HG02623 (cell line): ENCODE data around the gene UCK2.

ENCODE experiments used
- ATAC-seq: cut with Tn5 transposase; IDR thresholded peaks from one replicate; pipeline ENCODE4 v1.9.1; 2021; ENCODE audit warnings: moderate library complexity; ENCODE audit not compliant: unreplicated experiment

Gene UCK2

DNA sequence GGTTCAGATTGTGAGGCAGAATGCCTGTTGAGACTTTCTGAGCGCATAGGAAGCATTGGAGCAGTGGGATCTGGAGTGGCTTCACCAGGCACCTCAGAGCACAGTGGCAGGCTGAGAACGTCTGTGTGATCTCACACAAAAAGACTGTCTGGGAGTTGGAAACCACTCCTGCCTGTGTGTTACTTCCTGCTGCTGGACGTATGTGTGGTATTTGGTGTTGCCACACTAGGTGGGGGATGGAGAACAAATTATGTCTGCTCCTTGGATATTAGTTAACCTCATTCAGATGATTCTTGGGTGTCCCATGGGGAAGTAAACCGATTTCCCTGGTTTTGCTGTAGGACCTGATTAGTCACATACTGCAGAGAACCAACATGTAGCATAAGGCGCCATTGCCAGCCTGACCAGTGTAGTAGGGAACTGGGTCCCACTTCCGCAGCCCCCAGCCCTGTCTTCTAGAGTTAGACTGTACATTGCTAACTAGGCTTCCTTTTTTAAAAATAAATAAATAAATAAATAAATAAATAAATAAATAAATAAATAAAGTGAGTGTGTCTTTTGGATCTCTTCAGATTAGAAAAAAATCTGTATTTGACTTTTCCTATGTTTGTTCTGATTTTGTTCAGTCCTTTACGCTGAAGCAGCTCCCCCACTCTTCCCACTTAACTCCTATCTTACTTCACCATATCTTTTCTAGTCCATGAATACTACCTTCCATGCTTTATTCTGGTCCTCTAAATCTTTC, 26.9 kb downstream of the UCK2 start:
- ATAC-seq = no peak

DNA sequence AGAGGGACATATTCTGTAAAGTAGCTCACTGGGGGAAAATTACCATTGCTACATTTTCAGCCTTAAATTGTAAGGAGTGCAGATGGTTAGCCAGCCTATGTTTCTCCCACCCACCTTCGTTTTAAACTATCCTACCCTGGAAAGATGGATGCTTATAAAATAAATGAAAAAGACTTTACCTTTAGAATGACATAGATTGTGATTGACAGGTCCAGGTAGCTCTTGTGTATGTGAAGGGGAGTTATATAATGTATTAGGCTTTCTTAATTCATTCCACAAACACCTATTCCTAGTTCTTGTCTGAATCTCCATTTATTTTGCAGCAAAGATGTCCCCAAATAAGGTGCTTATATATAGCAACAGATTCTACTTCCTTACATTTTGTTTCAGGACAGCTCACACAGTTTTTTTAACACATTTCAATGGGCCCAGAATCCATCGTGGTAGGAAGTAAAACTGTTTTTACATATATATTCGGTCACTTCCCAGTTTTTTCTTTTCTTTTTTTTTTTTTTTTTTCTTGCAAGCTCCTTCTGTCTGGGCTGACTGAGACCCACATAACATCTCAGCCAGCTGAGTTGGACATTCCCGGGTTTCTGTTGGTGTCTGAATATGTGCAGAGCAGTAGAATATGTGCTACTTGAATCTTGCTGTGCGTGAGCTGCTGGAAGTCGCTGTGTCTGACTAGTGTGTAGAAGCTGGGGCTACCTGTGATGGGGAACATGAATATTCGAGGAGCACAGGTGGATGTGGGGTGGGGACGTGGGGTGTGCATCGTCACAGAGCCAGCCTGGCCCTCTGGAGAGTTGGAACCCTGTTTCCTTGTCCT, 27.8 kb downstream of the UCK2 start:
- no peak for ATAC-seq

DNA sequence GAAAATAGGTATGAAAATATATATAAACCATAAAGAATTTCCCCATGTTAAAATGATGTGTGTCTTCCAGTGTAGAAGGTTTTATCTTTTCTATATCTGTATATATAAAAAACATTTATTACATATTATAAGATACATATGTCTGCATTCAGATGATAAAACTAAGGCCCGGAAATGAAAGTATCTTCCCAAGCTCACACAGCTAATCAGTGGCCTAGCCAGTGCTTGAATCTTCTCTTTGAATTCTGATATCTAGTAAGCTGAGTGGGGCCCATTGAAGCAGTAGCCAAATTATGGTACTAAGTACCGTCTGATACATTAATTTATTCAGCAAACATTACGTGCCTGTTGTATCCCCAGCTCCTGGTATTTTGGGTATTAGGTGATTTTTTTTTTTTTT, 28.6 kb downstream of the UCK2 start:
- ATAC-seq = no peak

DNA sequence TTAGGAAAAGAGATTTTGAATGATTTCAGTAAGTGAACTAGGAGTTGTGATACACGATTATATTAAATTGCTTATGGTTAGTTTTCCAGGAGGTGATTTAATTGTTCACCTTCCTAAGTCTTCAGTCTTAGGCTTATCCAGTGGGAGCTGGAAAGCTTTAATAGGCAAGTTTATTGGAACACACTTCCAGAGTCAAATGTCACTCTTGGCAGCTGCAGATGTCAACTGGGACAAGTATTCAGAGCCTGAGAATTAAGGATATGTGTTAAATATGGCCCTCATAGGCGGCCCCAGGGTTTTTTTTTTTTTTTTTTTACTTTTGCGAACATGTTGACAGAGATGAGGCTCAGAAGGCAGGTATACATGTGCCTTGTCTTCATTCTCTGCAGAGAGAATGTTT, 29.2 kb downstream of the UCK2 start:
- ATAC-seq = no peak

DNA sequence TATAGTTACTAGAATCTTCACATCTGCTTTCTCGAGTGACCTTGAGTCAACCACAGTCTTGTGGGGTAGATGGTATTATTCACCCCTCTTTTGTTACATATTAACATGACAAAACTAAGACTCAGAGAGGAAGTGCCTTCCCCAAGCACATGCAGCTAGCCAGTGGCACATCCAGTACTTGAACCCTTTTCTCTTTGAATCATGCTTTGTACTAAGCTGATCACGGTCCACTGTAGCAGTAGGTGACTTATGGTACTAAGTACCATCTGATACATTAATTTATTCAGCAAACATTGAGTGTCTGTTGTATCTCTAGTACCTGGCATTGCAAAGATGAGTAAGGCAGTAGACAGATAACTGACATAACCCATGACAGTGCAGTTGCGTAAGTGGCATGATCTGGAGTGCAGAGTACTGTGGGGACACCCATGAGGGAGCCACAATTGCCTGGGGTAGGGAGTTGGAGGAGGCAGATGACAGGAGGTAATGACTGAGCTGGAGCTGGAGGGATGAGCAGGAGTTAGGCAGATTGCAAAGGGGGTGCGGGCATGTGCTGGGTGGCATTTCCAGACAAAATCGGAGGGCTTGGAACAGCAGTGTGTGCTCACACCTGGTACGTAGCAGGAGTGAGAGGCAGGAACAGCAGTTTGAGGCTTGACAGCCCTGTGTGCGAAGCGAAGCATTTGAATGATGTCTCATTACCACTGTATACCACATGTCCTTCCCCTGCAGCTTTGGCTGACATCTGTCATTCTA, 29.8 kb downstream of the UCK2 start:
- ATAC-seq = peak; percentile 85

DNA sequence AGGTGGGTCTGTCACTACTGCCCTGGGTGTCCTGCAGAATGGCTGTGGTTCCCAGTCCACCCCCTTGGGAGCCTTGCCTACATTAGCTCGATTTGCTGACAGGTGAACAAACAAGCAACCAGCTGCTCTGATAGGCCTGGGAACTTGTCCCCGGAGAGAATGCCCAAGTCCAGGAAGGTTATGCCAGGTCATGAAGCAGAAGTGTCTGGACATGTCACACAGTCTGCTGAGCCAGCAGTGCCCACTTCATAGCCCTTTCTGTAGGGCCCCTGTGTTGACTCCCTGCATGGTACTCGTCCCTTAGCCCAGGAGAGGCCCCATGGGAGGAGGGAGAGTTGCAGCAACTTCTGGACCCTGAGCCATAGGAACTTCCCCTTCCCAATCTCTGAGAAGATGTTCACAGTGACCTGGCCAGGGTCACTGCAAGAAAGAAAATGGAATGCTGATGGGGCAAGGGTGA, 31.0 kb downstream of the UCK2 start:
- ATAC-seq = no peak

DNA sequence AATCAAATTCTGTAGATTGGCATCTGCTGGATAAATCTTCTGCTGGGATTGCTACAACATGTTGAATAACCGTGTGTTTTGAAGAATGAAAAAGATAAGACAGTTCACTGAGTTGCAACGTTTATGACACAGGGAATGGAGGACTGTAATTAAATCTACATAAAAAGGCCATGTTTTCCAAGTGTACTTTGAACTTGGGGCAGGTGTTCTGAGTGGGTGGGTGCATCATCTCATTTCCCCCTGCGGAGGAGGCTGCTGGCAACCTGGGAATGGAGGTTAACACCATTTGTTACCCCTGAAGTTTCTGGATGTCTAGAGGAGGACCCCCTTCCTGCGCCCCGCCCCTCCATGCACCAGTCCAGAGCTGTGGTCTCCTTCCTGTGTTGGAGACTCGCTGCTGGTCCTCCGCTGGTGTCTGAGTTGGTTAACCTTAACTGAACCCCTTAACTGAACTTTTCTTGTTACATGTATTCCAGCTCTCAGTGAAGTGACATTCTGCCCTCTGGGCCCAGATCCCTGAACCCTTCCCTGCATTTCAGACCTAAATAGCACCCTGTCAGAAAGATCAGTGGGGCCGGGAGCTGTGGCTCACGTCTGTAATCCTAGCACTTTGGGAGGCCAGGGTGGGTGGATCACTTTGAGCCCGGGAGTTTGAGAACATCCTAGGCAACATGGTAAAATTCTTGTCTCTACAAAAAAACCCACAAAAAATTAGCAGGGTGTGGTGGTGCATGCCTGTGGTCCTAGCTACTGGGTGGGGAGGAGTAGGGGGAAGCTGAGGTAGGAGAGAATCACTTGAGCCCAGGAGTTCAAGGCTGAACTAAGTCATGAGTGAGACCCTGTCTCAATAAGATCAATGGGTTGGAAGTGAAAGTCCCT, 31.8 kb downstream of the UCK2 start:
- ATAC-seq = no peak

DNA sequence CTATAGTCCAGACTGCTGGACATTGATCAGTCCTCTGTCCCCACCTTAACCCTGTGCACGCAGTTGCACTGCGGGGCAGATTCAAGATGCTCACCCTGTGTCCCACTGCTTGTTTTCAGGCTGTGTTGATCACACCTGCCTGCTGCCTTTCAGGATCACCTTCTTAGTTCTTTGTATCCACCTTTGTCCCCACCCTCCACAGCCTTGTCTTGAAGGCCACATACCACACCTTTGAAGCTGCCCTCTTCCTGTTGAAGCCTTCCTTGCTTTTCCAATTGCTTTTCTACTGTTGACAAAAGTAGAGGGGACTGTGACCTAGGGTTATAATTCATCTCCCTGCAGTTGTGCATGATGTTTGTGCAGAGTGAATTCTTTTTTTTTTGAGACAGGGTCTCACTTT, 32.7 kb downstream of the UCK2 start:
- ATAC-seq = no peak

DNA sequence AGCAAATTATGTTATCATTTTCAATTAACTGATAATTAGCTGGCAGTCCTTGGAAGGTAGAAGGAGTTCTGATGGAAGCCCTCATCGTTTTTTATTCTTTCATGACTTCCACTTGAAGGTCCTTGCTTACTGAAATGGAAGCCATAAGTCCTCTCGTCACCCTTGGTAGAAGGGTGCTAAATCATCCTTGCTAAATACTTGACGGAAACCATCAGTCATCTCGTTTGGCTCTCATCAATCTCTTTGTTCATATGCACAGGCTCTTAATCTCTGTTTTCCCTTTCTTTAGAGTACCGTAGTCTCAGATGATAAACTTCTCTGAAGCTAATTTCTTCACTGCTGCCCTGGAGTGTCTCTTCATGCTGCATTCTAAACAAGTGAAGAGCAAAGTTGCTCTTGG, 34.5 kb downstream of the UCK2 start:
- ATAC-seq = no peak

DNA sequence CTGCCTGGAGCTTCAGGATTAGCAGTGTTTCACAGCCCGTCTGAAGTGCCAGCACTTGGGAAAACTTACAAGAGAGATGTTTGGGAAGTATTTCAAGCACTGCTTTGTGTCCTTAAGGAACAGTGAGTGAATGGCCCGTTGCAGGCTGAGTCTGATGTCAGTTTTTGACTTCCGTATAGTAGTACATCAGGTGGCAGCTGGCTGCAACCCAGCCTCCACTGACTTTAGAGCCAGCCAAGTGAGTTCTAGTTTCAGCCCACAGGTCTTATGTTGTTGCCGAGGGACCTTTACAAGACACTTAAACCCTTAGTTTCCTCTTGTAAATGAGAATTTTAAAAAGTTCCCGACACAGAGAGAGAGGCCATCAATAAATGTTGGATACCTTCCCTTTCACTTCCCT, 35.0 kb downstream of the UCK2 start:
- ATAC-seq = peak; percentile 56

DNA sequence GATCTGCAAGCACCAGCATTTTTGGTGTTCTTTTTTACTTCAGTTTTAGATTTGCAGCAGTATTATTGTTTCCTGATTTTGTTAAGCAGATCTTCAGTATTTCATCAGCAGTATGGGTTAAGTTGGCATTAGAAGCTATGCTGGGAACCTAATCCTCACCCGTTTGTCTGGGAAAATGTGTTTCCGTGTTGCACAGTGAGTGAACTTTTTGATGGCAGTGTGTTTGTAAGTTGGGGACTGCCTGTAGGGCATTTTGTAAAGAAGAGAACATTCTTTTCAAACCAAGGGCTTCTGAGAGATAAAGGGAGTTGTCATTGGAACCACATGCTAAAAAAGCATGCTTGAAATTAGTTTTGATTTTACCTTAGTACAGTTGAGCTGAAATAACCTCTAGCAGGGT, 35.9 kb downstream of the UCK2 start:
- no peak for ATAC-seq

DNA sequence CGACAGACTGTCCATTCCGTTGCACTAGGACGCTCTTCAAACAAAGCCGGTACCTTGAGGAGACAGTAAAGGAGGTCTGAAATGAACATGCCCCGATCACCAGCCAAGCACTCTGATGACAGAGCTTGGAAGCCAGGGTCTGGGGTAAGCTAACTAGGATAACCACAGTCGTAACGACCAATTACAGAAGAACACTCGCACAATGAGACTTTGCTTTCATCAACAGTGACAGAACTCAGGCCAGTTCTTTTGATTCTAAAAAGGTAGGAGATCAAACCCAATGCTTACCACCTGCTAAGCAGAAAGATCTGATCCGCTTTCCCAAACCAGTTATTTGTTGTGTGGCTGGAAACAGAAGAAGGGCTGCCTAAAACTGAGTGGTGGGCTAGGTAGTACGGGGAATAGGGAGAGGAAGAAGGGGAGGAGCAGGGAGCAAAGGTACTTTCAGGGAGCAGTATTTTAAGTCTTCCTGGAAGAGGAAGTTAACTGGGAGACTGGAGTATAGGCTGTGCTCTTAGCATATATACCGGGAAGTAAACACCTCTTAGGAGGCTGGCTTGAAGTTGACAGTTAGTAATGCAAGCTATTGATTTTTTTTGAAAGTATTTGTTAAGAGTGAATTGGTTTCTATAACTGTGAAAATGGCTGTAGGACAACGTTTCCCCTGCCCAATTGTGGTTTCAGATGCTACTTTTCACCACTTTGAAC, 38.4 kb downstream of the UCK2 start:
- ATAC-seq = no peak

DNA sequence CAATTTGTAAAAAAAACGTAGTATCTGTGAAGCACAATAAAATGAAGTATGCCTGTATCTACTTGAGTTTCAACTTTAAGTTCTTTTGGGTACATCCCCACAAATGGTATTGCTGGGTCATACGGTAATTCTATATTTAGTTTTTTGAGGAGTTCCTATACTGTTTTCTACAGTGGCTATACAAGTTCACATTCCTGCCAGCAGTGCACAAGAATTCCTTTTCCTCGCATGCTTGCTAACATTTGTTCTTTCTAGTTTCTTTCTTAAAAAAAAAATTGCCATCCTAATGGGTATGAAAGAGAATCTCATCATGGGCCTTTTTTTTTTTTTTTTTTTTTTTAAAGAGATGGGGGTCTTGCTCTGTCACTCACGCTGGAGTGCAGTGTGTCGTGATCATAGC, 41.9 kb downstream of the UCK2 start:
- ATAC-seq = no peak

DNA sequence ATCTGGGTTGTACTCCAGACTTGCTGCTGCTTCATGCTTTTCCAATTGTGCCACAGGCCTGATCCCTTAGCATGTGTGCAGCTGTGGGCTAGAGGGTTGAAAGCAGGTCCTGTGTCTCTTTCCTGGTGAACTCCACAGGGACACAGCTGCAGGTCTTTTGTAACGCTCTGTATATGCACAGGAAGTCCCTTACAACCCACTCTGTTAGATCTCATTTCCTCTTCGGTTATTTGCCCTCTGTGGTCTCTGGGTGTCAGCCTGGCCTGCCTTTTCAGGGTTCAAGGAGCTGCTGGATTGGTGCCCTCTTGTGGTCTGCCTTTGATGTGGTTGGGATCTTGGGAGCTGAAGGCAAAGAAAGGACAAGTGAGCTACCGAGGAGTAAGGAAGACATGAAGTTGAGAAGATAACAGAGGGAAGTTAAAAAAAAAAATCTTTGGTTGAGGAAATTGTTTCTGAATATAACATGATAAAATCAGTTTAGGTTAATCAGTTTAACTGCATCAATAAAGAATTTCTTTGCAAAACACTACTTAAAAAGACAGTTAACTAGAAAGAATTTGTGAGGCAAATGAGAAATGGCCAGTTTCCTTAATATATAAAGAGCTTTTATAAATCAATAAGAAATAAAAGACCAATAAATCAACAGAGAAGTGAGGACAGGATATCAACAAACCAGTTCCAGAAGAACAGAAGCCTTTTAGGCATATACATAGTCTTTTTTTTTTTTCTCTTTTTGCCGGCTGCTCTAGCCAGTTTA, 44.1 kb downstream of the UCK2 start:
- peak; percentile 85 for ATAC-seq

DNA sequence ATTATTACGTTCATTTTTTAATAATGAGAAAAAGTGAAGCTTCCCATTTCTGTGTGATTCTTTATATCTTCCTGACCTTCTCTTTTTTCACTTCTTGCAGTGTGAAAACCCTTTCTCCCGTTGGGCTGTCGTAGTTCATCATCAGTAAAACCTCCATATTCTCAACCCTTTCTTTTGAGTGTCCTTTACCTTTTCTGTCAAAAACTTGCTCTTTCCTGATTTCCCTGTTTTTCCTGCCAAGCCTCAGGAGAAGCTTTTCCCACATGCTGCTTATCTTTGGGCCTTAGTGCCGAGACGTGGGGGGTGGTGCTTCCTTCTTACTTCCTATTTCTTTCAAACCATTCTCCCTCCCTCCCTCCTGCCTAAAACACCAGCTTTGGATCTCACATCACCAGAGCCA, 46.1 kb downstream of the UCK2 start:
- ATAC-seq = no peak

DNA sequence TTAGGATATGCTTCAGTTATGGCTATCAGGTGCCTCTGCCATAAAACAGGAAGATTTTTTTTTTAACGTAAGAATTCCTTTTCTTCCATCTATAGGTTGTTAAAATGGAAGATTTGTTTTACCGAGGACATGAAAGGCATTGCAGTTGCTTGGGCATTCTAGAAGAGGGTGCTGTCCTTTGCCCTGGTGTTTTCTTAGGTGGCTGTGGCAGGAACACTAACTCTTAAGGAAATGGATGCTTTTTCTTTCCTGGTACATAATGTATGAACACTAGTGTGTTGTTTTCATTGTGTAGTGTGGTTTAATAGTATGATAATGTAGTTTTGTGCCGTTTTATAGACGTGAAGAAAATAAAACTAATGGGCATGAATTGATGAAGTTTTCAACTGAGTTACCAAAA, 47.2 kb downstream of the UCK2 start:
- no peak for ATAC-seq

DNA sequence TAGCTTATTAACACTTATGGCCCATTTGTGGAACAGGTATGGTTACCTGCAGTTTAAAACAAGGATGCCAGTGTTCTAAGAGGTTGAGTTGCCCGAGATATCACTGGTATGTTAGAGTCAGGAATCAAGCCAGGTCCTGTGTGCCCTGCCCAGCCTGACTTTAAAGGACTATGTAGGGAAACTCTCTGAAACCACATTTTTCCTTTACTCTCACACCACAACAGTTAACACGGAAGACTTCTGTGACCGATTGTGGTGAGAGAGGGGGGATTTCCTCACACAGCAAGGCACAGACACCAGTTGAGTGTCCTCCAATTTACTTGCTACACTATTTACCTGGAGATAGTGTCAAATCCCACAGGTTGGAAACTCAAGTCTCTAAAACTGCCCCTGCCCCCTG, 47.8 kb downstream of the UCK2 start:
- peak; percentile 29 for ATAC-seq

DNA sequence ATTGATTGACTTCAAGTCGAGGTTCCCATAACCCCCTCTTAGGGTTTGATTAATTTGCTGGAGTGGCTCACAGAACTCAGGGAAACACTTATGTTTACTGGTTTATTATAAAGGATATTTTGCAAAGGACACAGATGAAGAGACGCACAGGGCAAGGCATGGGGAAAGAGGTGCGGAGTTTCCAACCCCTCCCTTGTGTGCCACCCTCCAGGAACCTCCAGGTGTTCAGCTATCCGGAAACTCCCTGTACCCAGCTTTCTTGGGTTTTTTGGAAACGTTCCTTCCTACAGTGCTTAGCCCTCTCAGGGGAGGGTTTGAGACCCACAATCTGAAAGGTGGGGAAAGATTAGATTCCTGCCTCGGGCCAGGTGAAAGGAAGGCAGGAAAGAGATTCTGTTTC, 48.2 kb downstream of the UCK2 start:
- ATAC-seq = no peak

DNA sequence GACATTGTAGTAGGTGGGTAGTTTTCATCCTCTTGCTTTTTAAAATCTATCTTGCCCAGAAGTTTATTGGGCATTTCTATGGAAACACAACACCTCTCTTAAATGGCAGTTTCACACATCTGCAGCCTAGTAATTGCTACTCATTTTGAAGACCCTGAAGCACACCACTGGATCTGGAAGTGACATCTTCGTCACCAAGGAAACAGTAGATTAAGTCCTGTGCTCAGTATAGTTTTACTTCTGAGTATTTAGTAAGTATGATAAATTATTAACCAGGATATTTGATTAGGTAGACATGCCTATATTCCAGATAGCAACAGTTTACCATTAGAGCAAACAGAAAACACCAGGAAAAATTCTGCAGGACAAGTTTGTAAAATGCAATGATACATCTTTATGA, 48.7 kb downstream of the UCK2 start:
- no peak for ATAC-seq
